ENCODE results near the gene FBXW5. TPM values are rescaled to one million over a fixed set of nuclear protein-coding genes. Genes with fewer than 3 reads are reported as not detected.

FBXW5 gene
- polyA plus RNA-seq, 1 donor from 2014 or later, result 138 TPM

- Histone ChIP-seq H3K4me2 (ENCODE audit: low read length) (no peak overlapping the region), H3K9me2 (ENCODE audit: insufficient read depth, low read length) (no peaks in the 10 kb centered on the region), H3K4me3 (ENCODE audit: low read length) (no peak overlapping the region), H4K20me1 (ENCODE audit: insufficient read depth) (no peaks in the 10 kb centered on the region), H3K9ac (ENCODE audit: low read length) (no peak overlapping the region), H3K27me3 (ENCODE audit: insufficient read depth, low read depth, low read length) (no peaks in the 10 kb centered on the region), H3K79me2 (replicated peaks; ENCODE audit: insufficient read depth, low read length) (peaks cover 8% of the 10 kb centered on the region), H2AFZ (ENCODE audit: low read depth, low read length) (no peak overlapping the region), H3F3A (ENCODE audit: insufficient read depth, low read length, poor library complexity, severe bottlenecking) (no peaks in the 10 kb centered on the region), H3K27ac (ENCODE audit: low read length) (no peak overlapping the region), H3K9me3 (ENCODE audit: low read length) (no peaks in the 10 kb centered on the region), H3K36me3 (ENCODE audit: insufficient read depth, low read length) (no peaks in the 10 kb centered on the region)
- TF ChIP-seq POLR2AphosphoS5 (IDR thresholded peaks at IDR 0.05) (no peak), MXI1 (conservative IDR thresholded peaks at IDR 0.05; ENCODE audit: poor library complexity, severe bottlenecking) (no peak), RAD21 (conservative IDR thresholded peaks at IDR 0.05) (no peak), EZH2 (IDR thresholded peaks at IDR 0.05; ENCODE audit: borderline replicate concordance, insufficient read depth, low read length, poor library complexity, severe bottlenecking) (no peak), SMC3 (conservative IDR thresholded peaks at IDR 0.05; ENCODE audit: poor library complexity) (no peak), CTCF (IDR thresholded peaks at IDR 0.05; ENCODE audit: poor library complexity, severe bottlenecking) (no peak), TAF1 (IDR thresholded peaks at IDR 0.05; ENCODE audit: low read depth) (no peak), REST (IDR thresholded peaks at IDR 0.05; ENCODE audit: borderline replicate concordance) (no peak)
Observed at GRCh38 chr9:136947028-136947891, 2.7 kb upstream of the FBXW5 start.

- H3K27ac ChIP-seq (ENCODE audit: low read length), result no peak overlapping the region
- H2AFZ ChIP-seq (ENCODE audit: low read depth, low read length), result no peak overlapping the region
- H3K4me3 ChIP-seq (ENCODE audit: low read length), result no peak overlapping the region
- H3K36me3 ChIP-seq (ENCODE audit: insufficient read depth, low read length), result no peaks in the 10 kb centered on the region
- no peak for TF ChIP-seq MXI1 (conservative IDR thresholded peaks at IDR 0.05; ENCODE audit: poor library complexity, severe bottlenecking)
- no peak for TF ChIP-seq TAF1 (IDR thresholded peaks at IDR 0.05; ENCODE audit: low read depth)
- no peak for TF ChIP-seq EP300 (conservative IDR thresholded peaks at IDR 0.05; ENCODE audit: poor library complexity, severe bottlenecking)
- no peak for TF ChIP-seq EZH2 (IDR thresholded peaks at IDR 0.05; ENCODE audit: borderline replicate concordance, insufficient read depth, low read length, poor library complexity, severe bottlenecking)
- TF ChIP-seq RAD21 (conservative IDR thresholded peaks at IDR 0.05), result no peak
- no peak for TF ChIP-seq POLR2AphosphoS5 (IDR thresholded peaks at IDR 0.05)
- TF ChIP-seq SMC3 (conservative IDR thresholded peaks at IDR 0.05; ENCODE audit: poor library complexity), result no peak
- no peak for TF ChIP-seq CTCF (IDR thresholded peaks at IDR 0.05; ENCODE audit: poor library complexity, severe bottlenecking)
- no peak for TF ChIP-seq REST (IDR thresholded peaks at IDR 0.05; ENCODE audit: borderline replicate concordance)
- H4K20me1 ChIP-seq (ENCODE audit: insufficient read depth), result no peaks in the 10 kb centered on the region
- peaks cover 8% of the 10 kb centered on the region for H3K79me2 ChIP-seq (replicated peaks; ENCODE audit: insufficient read depth, low read length)
- no peak overlapping the region for H3K9ac ChIP-seq (ENCODE audit: low read length)
- no peak overlapping the region for H3K4me2 ChIP-seq (ENCODE audit: low read length)
- no peaks in the 10 kb centered on the region for H3K9me3 ChIP-seq (ENCODE audit: low read length)
- no peaks in the 10 kb centered on the region for H3F3A ChIP-seq (ENCODE audit: insufficient read depth, low read length, poor library complexity, severe bottlenecking)
- H3K9me2 ChIP-seq (ENCODE audit: insufficient read depth, low read length), result no peaks in the 10 kb centered on the region
- no peaks in the 10 kb centered on the region for H3K27me3 ChIP-seq (ENCODE audit: insufficient read depth, low read depth, low read length)
Observed at GRCh38 chr9:136946228-136947027, 1.9 kb upstream of the FBXW5 start.
